ENCODE measurements around the gene ZNF620.
"Not testable (repeated sequence)": the region's sequence is repeated elsewhere in the genome, so short reads cannot be mapped to it uniquely, and the experiment has no call there.

The ZNF620 gene

GRCh38 chr3:40502034-40502433 is 3.8 kb upstream of the ZNF620 start:
- DNase-seq (ENCODE audit: low read depth in 3 of 3), result no peak

DNA sequence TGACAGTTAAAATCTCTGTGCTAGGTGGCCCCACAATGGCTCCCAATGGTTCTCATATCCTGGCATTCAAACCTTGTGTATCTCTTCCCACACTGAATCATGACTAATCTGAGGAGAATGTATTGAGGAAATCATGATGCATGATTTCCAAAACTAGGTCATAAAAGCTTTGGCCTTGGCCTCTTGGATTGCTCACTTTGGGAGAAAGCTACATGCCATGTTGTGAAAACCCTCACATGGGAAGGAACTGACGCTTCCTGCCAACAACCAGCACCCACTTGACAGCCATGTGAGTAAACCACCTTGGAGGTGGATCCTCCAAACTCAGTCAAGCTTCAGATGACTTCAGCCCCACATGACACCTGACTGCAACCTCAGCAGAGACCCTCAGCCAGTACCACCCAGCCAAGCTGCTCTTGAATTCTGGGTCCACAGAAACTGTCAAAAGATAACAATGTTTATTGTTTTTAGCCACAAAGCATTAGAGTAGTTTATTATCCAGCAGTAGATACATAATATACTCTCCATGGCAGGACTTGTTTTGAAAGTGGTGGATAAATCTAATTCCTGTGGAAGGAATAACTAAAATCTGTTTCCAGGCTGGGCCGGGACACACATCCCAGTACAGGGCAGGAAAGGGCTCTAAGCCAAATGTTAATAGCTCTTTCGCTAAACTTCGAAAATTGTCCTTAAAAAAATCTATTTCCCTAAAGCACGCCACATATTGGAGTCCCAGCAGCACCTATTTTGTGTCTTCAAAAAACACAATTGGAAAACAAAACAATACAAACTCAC is 1.0 kb upstream of the ZNF620 start:
- no peak for DNase-seq (ENCODE audit: low read depth in 3 of 3)

DNA sequence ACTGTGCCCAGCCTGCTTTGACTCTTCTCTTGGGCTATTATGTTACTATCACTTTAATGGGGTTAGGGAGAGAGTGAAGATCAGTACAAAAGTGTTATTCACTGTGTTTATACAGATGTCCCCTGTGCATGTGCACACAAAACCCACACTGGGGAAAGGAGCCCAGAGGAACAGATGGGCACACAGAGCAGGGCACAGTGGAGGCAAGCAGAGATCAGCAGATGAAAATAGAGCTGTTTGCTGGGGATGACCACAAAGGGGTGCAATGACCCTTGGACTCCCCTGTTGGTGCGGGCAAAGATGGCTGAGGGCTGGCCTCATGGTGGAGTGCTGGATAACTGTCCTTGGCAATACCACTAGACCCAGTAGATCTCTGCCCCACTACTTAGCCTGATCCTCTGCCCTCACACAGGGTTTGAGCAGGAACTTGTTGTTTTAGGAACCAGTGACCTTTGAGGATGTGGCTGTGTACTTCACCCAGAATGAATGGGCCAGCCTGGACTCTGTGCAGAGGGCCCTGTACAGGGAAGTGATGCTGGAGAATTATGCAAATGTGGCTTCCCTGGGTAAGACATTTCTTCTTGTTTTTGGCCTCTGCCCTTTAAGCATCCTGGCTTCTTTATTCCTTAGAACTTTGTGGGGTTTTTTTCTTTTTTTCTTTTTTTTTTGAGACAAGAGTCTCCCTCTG is 5.3 kb downstream of the ZNF620 start:
- DNase-seq (ENCODE audit: low read depth in 3 of 3), result no peak

GRCh38 chr3:40516201-40516600 is 10.4 kb downstream of the ZNF620 start:
- no peak for DNase-seq (ENCODE audit: low read depth in 3 of 3)

DNA sequence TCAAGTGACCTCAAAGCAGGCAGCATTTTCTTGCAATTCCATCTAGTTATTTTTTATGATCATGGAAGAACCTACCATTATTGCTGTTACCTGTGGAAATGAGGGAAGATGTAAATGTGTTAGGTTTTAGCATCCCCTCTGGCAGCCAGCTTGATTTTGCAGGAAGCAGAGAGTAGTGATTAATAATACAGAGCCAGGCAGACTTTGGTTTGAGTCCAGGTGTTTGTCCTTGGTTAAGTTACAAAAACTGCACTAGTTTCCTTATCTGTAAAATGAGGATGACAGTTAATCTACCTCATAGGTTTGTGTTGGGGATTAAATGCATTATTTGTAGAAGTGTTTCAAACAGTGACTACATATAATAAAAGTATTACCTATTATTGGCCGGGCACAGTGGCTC is 12.2 kb downstream of the ZNF620 start:
- DNase-seq (ENCODE audit: low read depth in 3 of 3), result no peak

DNA sequence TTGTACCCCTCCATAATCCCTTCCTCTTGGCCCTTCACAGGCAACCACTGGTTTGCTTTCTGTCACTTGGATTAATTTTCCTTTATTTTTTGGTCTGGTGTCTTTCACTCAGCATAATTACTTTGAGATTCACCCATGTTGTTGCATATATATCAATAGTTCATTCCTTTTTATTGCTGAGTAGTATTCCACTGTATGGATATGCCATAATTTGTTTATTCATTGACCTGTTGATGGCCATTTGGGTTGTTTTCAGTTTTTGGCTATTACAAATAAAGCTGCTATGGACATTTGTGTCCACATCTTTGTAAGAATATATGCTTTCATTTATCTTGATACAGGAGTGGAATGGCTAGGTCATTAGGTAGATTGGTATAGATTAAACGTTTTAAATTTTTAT is 13.0 kb downstream of the ZNF620 start:
- no peak for DNase-seq (ENCODE audit: low read depth in 3 of 3)

DNA sequence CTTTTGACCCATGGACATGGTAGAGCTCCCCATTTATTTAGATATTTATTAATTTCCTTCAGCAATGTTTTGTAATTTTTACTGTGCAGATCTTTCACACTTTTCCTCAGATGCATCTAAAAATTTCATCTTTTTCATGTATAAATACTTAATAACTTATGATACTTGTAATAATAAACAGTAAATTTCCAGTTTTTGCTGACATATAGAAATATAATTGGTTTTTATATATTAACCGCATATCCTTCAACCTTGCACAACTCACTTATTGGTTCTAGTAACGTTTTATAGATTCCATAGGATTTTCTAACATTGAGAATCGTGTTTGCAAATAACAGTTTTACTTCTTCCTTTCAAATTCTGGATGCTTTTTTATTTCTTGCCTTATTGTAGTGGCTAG is 15.4 kb downstream of the ZNF620 start:
- DNase-seq (ENCODE audit: low read depth in 3 of 3), result no peak

DNA sequence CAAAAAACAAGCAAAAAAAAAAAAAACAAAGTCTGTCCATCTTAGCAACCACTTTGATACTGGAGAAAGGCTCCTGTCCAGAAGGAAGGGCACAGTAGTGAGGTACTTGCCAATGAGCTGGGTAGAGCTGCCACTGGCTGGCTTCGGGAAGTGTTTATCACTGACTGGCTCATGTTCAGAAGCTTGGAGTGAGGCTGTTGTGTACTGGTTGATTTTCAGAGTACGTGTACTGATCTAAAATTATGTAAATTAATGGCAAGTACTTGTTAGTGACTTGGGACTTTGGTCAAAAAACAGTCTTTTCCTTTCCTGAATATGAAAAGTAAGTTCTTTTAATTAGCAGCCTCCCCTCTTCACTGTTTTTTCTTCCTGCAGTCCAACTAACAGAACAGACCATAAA is 17.9 kb downstream of the ZNF620 start:
- no peak for DNase-seq (ENCODE audit: low read depth in 3 of 3)

DNA sequence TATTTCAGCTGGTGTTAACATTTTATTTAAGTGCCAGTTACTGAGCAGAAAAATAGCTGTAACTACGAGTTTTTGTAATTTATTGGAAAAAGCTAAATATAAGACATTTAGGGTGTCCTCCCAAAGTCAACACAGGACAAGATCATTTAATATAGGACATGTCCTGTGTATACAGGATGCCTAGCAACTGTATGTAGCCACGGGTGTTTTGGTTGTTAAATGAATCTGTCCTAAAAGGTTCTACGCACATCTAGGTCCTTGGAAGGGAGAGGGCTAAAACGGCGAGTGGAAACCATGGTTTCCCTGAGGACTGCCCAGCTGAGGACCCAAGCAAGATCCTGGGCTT is 18.4 kb downstream of the ZNF620 start:
- no peak for DNase-seq (ENCODE audit: low read depth in 3 of 3)

- DNase-seq (ENCODE audit: low read depth in 3 of 3), result peak; percentile 66 to 79 (median 68)
These were observed 18.9 kb downstream of the ZNF620 start, which contains the start of gene ZNF621 for GRCh38 chr3:40524568-40525285. TSS of gene ZNF621 (plus strand) at chr3:40524960. CDS start at chr3:40525841, 881 bp downstream.

DNA sequence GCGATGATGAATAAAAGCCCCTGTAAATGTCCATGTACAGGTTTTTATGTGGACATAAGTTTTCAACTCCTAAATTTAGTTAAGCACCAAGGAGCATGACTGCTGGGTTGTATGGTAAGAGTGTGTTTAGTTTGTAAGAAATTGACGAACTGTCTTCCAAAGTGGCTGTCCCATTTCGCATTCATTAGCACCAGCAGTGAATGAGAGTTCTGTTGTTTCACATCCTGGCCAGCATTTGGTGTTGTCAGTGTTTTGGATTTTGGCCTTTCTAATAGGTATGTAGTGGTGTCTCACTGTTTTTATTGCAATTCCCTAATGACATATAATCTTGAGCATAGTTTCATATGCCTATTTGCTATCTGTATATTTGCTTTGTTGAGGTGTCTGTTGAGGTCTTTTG is 22.6 kb downstream of the ZNF620 start:
- no peak for DNase-seq (ENCODE audit: low read depth in 3 of 3)

DNA sequence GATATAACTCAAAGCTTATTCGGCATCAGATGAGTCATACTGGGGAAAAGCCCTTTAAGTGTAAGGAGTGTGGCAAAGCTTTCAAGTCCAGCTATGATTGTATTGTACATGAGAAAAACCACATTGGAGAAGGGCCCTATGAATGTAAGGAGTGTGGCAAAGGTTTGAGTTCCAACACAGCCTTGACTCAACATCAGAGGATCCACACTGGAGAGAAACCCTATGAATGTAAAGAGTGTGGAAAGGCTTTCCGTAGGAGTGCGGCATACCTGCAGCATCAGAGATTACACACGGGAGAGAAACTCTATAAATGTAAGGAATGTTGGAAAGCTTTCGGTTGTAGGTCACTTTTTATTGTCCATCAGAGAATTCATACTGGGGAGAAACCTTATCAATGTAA is 26.4 kb downstream of the ZNF620 start:
- no peak for DNase-seq (ENCODE audit: low read depth in 3 of 3)

GRCh38 chr3:40534283-40534682 is 28.4 kb downstream of the ZNF620 start:
- no peak for DNase-seq (ENCODE audit: low read depth in 3 of 3)

GRCh38 chr3:40546816-40547215 is 41.0 kb downstream of the ZNF620 start:
- no peak for DNase-seq (ENCODE audit: low read depth in 3 of 3)

GRCh38 chr3:40550167-40550566 is 44.3 kb downstream of the ZNF620 start:
- DNase-seq (ENCODE audit: low read depth in 3 of 3), result no peak

GRCh38 chr3:40557575-40558161 is 51.8 kb downstream of the ZNF620 start:
- DNase-seq (ENCODE audit: low read depth in 3 of 3), result no peak

DNA sequence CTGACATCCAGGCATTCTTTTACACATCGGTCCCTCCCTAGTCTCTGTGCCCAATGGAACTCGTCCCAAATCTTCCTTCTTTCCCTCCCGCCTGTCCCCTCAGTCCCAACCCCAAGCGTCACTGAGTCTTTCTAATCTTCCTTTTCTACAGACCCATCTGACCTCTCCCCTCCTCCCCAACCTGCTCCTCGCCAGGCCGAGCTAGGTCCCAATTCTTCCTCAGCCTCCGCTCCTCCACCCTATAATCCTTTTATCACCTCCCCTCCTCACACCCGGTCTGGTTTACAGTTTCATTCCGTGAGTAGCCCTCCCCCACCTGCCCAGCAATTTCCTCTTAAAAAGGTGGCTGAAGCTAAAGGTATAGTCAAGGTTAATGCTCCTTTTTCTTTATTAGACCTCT is 56.6 kb downstream of the ZNF620 start:
- DNase-seq (ENCODE audit: low read depth in 3 of 3), result not testable (repeated sequence)

DNA sequence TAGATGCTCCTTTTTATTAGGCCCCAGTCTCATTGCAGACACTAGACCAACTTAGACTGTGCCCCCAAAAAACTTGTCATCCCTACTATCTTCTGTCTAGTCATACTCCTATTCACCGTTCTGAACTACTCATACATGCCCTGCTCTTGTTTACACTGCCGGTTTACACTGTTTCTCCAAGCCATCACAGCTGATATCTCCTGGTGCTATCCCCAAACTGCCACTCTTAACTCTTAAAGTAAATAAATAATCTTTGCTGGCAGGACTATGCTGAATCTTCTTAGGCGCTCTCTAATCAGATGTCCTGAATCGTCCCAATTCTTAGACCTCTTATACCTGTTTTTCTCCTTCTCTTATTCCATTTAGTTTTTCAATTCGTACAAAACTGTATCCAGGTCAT is 59.8 kb downstream of the ZNF620 start:
- DNase-seq (ENCODE audit: low read depth in 3 of 3), result not testable (repeated sequence)

DNA sequence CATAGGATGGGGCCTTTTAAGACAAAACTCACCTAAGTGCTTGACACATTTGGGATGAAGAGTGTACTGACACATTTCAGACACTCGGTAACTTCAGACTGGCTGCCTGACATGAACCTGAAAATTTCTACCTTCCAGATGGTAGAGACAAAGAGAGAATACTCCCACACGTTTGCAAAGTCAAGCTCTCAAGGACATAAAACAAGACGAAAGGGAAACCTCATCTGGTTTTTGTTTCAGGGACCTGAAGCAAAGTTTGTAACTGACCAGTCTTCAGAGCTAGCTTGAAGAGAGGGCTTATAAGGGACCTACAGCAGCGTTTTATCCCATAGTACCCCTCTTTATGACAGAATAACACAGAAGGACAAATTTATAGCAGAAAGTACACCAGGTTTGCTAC is 60.9 kb downstream of the ZNF620 start:
- DNase-seq (ENCODE audit: low read depth in 3 of 3), result no peak

Measured in stimulated activated CD4-positive, alpha-beta T cell treated with anti-CD3 and anti-CD28 coated beads, TNF-alpha, amount 100 ng/mL, for 24 hours (primary cell).